H9 (cell line): ENCODE measurements around the gene PLGRKT. TPM values are rescaled to one million over a fixed set of nuclear protein-coding genes. Genes with fewer than 3 reads are reported as not detected.

Experiments used
- DNase-seq: peaks from one replicate; pipeline ENCODE4 v3.0.0-alpha.2; 2017
- H2AFZ ChIP-seq: one replicate; pipeline ENCODE4 v1.6.1; 2013; ENCODE audit warnings: mild to moderate bottlenecking, low read length, control low read depth, moderate library complexity
- H2AK5ac ChIP-seq: 2 replicates; pipeline ENCODE4 v1.6.1; 2013; ENCODE audit warnings: low read length, control low read depth, mixed read lengths; ENCODE audit not compliant: insufficient read length
- H2BK120ac ChIP-seq: one replicate; pipeline ENCODE4 v1.6.1; 2013; ENCODE audit warnings: low read depth, mild to moderate bottlenecking, low read length, control low read depth, inconsistent platforms; ENCODE audit not compliant: poor library complexity, severe bottlenecking
- H2BK12ac ChIP-seq: 2 replicates; pipeline ENCODE4 v1.6.1; 2013; ENCODE audit warnings: low read length, control low read depth, mixed read lengths, low read depth; ENCODE audit not compliant: insufficient read length
- H2BK15ac ChIP-seq: 2 replicates; pipeline ENCODE4 v1.6.1; 2013; ENCODE audit warnings: low read depth, low read length, control low read depth
- H2BK20ac ChIP-seq: one replicate; pipeline ENCODE4 v1.6.1; 2013; ENCODE audit warnings: low read depth, mild to moderate bottlenecking, low read length, control low read depth, inconsistent platforms; ENCODE audit not compliant: poor library complexity, severe bottlenecking
- H2BK5ac ChIP-seq: 2 replicates; pipeline ENCODE4 v1.6.1; 2013; ENCODE audit warnings: low read length, control low read depth, mixed read lengths; ENCODE audit not compliant: insufficient read length
- H3K14ac ChIP-seq: 2 replicates; pipeline ENCODE4 v1.6.1; 2013; ENCODE audit warnings: low read length, control low read depth; ENCODE audit not compliant: insufficient read depth
- H3K18ac ChIP-seq: 2 replicates; pipeline ENCODE4 v1.6.1; 2013; ENCODE audit warnings: low read depth, mild to moderate bottlenecking, mixed read lengths, low read length, control low read depth; ENCODE audit not compliant: insufficient read length
- H3K23ac ChIP-seq: 2 replicates; pipeline ENCODE4 v1.6.1; 2013; ENCODE audit warnings: low read length, control low read depth, mixed read lengths, low read depth; ENCODE audit not compliant: insufficient read length
- H3K23me2 ChIP-seq: 2 replicates; pipeline ENCODE4 v1.6.1; 2013; ENCODE audit warnings: low read depth, mild to moderate bottlenecking, mixed read lengths, low read length, control low read depth; ENCODE audit not compliant: insufficient read length, poor library complexity, severe bottlenecking
- H3K27ac ChIP-seq: 2 replicates; pipeline ENCODE4 v1.5.1; 2013; ENCODE audit warnings: low read length, control low read depth, mixed read lengths, low read depth; ENCODE audit not compliant: insufficient read length
- H3K27me3 ChIP-seq: 2 replicates; pipeline ENCODE4 v1.6.1; 2013; ENCODE audit warnings: low read length, control low read depth, inconsistent platforms; ENCODE audit not compliant: insufficient read depth
- H3K4ac ChIP-seq: 2 replicates; pipeline ENCODE4 v1.6.1; 2013; ENCODE audit warnings: low read depth, mild to moderate bottlenecking, control low read depth, inconsistent platforms, low read length, moderate library complexity
- H3K4me1 ChIP-seq: 2 replicates; pipeline ENCODE4 v1.6.1; 2013; ENCODE audit warnings: low read length, control low read depth, inconsistent platforms; ENCODE audit not compliant: insufficient read depth
- H3K4me2 ChIP-seq: 2 replicates; pipeline ENCODE4 v1.6.1; 2013; ENCODE audit warnings: low read length, control low read depth, mixed read lengths; ENCODE audit not compliant: insufficient read length, insufficient read depth
- H3K56ac ChIP-seq: 2 replicates; pipeline ENCODE4 v1.6.1; 2013; ENCODE audit warnings: low read depth, mild to moderate bottlenecking, mixed read lengths, low read length, control low read depth; ENCODE audit not compliant: insufficient read length
- H3K79me1 ChIP-seq: 2 replicates; pipeline ENCODE4 v1.6.1; 2013; ENCODE audit warnings: low read depth, mild to moderate bottlenecking, moderate library complexity, low read length, control low read depth, inconsistent platforms; ENCODE audit not compliant: insufficient read depth, poor library complexity, severe bottlenecking
- H3K79me2 ChIP-seq: 2 replicates; pipeline ENCODE4 v1.6.1; 2013; ENCODE audit warnings: low read length, control low read depth, inconsistent platforms; ENCODE audit not compliant: insufficient read depth
- H3K9ac ChIP-seq: 2 replicates; pipeline ENCODE4 v1.6.1; 2013; ENCODE audit warnings: low read length, control low read depth, mixed read lengths; ENCODE audit not compliant: insufficient read length; ENCODE audit errors: extremely low read depth
- H3K9me3 ChIP-seq: one replicate; pipeline ENCODE4 v1.6.1; 2013; ENCODE audit warnings: low read depth, low read length, inconsistent platforms; ENCODE audit not compliant: control insufficient read depth
- H3T11ph ChIP-seq: one replicate; pipeline ENCODE4 v1.6.1; 2013; ENCODE audit warnings: mild to moderate bottlenecking, low read length, control low read depth, inconsistent platforms
- H4K20me1 ChIP-seq: one replicate; pipeline ENCODE4 v1.6.1; 2013; ENCODE audit not compliant: control insufficient read depth, insufficient read length, insufficient read depth
- H4K5ac ChIP-seq: 2 replicates; pipeline ENCODE4 v1.6.1; 2013; ENCODE audit warnings: low read depth, mild to moderate bottlenecking, mixed read lengths, low read length, control low read depth; ENCODE audit not compliant: insufficient read length
- H4K8ac ChIP-seq: replicated peaks from 2 replicates; pipeline ENCODE4 v1.6.1; 2013; ENCODE audit warnings: low read length, control low read depth, mixed read lengths, low read depth; ENCODE audit not compliant: insufficient read length
- H4K91ac ChIP-seq: 2 replicates; pipeline ENCODE4 v1.6.1; 2013; ENCODE audit warnings: low read depth, mild to moderate bottlenecking, moderate library complexity, mixed read lengths, low read length, control low read depth; ENCODE audit not compliant: insufficient read length
- H3K27ac Mint-ChIP-seq, 3 experiments: 2 replicates in 2 of 3; 3 replicates in 1 of 3; pipeline ENCODE4 v1.8.0; 2020 to 2021; ENCODE audit warnings: mixed read lengths in 3 of 3, mild to moderate bottlenecking in 1 of 3, moderate library complexity in 1 of 3
- H3K27me3 Mint-ChIP-seq: 2 replicates; pipeline ENCODE4 v1.8.0; 2021; ENCODE audit warnings: low read depth, mild to moderate bottlenecking, moderate library complexity, mixed read lengths
- H3K36me3 Mint-ChIP-seq, 3 experiments: 2 replicates in 2 of 3; 3 replicates in 1 of 3; pipeline ENCODE4 v1.8.0; 2020 to 2021; ENCODE audit warnings: low read depth in 3 of 3, mixed read lengths in 3 of 3; ENCODE audit not compliant: insufficient read depth in 1 of 3
- H3K4me1 Mint-ChIP-seq, 2 experiments: 2 replicates each; pipeline ENCODE4 v1.8.0; 2020; ENCODE audit warnings: mixed read lengths in 2 of 2
- H3K4me3 Mint-ChIP-seq, 2 experiments: 2 replicates in 1 of 2; 3 replicates in 1 of 2; pipeline ENCODE4 v1.8.0; 2020 to 2021; ENCODE audit warnings: mild to moderate bottlenecking in 2 of 2, mixed read lengths in 2 of 2, moderate library complexity in 1 of 2
- H3K9me3 Mint-ChIP-seq, 2 experiments: 2 replicates in 1 of 2; 3 replicates in 1 of 2; pipeline ENCODE4 v1.8.0; 2020; ENCODE audit warnings: mild to moderate bottlenecking in 2 of 2, mixed read lengths in 2 of 2, moderate library complexity in 1 of 2
- CTCF ChIP-seq: fragments of 200-600 bp; sonication (generic); conservative IDR thresholded peaks from 3 replicates; pipeline ENCODE4 v1.8.0; 2021; ENCODE audit warnings: antibody characterized with exemption, mild to moderate bottlenecking
- WGBS: extraction: QIAGEN DNeasy Blood & Tissue Kit; methylation state at CpG from one replicate; pipeline ENCODE4 v1.1.7; 2013; ENCODE audit warnings: missing lambda C conversion rate, low lambda C conversion rate, mixed read lengths; ENCODE audit not compliant: insufficient read length; ENCODE audit errors: extremely low coverage; 5-methylcytosine and 5-hydroxymethylcytosine counted together
- total RNA-seq: library from RNA; stranded (reverse); gene quantifications from 2 replicates; pipeline ENCODE4 v1.2.1, GENCODE V29; 2021

PLGRKT gene
- total RNA-seq, 1 experiment from 2014 or later: 19.6 TPM

- Histone ChIP-seq H3T11ph (no peak overlapping the region), H3K56ac (no peak overlapping the region), H2BK5ac (no peak overlapping the region), H3K18ac (no peak overlapping the region), H4K91ac (no peak overlapping the region), H2BK15ac (no peak overlapping the region), H3K14ac (no peak overlapping the region), H3K27me3 (no peaks in the 10 kb centered on the region), H2BK20ac (no peak overlapping the region), H2BK120ac (no peak overlapping the region), H3K9ac (no peak overlapping the region), H2BK12ac (no peak overlapping the region), H4K5ac (no peak overlapping the region), H4K20me1 (no peaks in the 10 kb centered on the region), H3K4ac (no peak overlapping the region), H3K79me1 (no peaks in the 10 kb centered on the region), H2AFZ (no peak overlapping the region), H3K4me1 (no peaks in the 10 kb centered on the region), H3K79me2 (no peaks in the 10 kb centered on the region), H4K8ac (no peak overlapping the region), H3K23me2 (no peaks in the 10 kb centered on the region), H3K27ac (no peak overlapping the region), H3K23ac (no peak overlapping the region), H3K9me3 (no peaks in the 10 kb centered on the region), H2AK5ac (no peak overlapping the region), H3K4me2 (no peak overlapping the region)
- no CpG with 5 or more reads among the region's 1 CpG for WGBS
- no peak overlapping the region for H3K27ac Mint-ChIP-seq
- H3K4me1 Mint-ChIP-seq: no peaks in the 10 kb centered on the region
- no peak for TF ChIP-seq CTCF
- H3K4me3 Mint-ChIP-seq: no peak overlapping the region
- no peaks in the 10 kb centered on the region for H3K9me3 Mint-ChIP-seq
- H3K36me3 Mint-ChIP-seq: no peaks in the 10 kb centered on the region
- DNase-seq: no peak
- peaks cover 3% of the 10 kb centered on the region; the same call in 1 of the 2 replicates for H3K27me3 Mint-ChIP-seq
Measured at GRCh38 chr9:5355226-5355625, 82.5 kb downstream of the PLGRKT start.
